K562 (cell line): Measurements from ENCODE around the gene TRAF7. TPM values are rescaled to one million over a fixed set of nuclear protein-coding genes. Genes with fewer than 3 reads are reported as not detected.
A peak's percentile ranks its signal among the peaks of the same experiment; 100 is the strongest.

ENCODE experiments used
- ADNP ChIP-seq: fragments of 200-800 bp; sonication (Bioruptor generic); IDR thresholded peaks from 2 replicates; pipeline ENCODE4 v1.6.1; 2016; ENCODE audit warnings: missing genetic modification characterization, missing compliant biosample characterization
- ARNT ChIP-seq, 2 experiments: fragments of 450-650 bp; IDR thresholded peaks; 2 replicates each; pipeline ENCODE4 v1.6.1; 2016; ENCODE audit warnings: mild to moderate bottlenecking in 1 of 2
- FOS ChIP-seq: IDR thresholded peaks from 3 replicates; pipeline ENCODE4 v1.6.1; 2011; ENCODE audit not compliant: insufficient read length; ENCODE audit errors: extremely low read depth
- GTF2E2 ChIP-seq: fragments of 200-800 bp; sonication (Bioruptor generic); IDR thresholded peaks from 2 replicates; pipeline ENCODE4 v1.6.1; 2016; ENCODE audit warnings: missing genetic modification characterization, missing compliant biosample characterization
- JUNB ChIP-seq: fragments of 450-650 bp; formaldehyde crosslinking; conservative IDR thresholded peaks from 2 replicates; pipeline ENCODE4 v1.4.0; 2020; ENCODE audit warnings: mild to moderate bottlenecking
- MEIS2 ChIP-seq: fragments of 450-650 bp; IDR thresholded peaks from 2 replicates; pipeline ENCODE4 v1.6.1; 2014; ENCODE audit warnings: mild to moderate bottlenecking; ENCODE audit not compliant: partially characterized antibody
- PHTF2 ChIP-seq: fragments of 250-450 bp; sonication (Bioruptor Pico); IDR thresholded peaks from 2 replicates; pipeline ENCODE4 v1.5.0; 2021; ENCODE audit warnings: mild to moderate bottlenecking
- POLR3A ChIP-seq: IDR thresholded peaks from 2 replicates; pipeline ENCODE4 v1.6.1; 2011; ENCODE audit warnings: borderline replicate concordance, mild to moderate bottlenecking, moderate library complexity; ENCODE audit not compliant: insufficient read length, insufficient read depth; ENCODE audit errors: extremely low read depth
- RAD51 ChIP-seq: fragments of 450-650 bp; IDR thresholded peaks from 2 replicates; pipeline ENCODE4 v1.7.1; 2016; ENCODE audit warnings: low read depth, mild to moderate bottlenecking, borderline replicate concordance
- SMARCA5 ChIP-seq: fragments of 450-650 bp; IDR thresholded peaks from 2 replicates; pipeline ENCODE4 v1.6.1; 2016
- THAP7 ChIP-seq: fragments of 250-450 bp; sonication (Bioruptor Pico); IDR thresholded peaks from 2 replicates; pipeline ENCODE4 v1.5.0; 2021
- THRB ChIP-seq: fragments of 450-650 bp; formaldehyde crosslinking; conservative IDR thresholded peaks from 2 replicates; pipeline ENCODE4 v1.4.0; 2022; ENCODE audit warnings: mild to moderate bottlenecking, missing genetic modification characterization
- ZC3H8 ChIP-seq: fragments of 450-650 bp; IDR thresholded peaks from 2 replicates; pipeline ENCODE4 v1.6.1; 2017
- ZKSCAN3 ChIP-seq: fragments of 250-450 bp; sonication (Bioruptor Pico); IDR thresholded peaks from 2 replicates; pipeline ENCODE4 v1.4.0; 2020
- ZNF57 ChIP-seq: fragments of 450-650 bp; formaldehyde crosslinking; IDR thresholded peaks from 2 replicates; pipeline ENCODE4 v1.4.0; 2020; ENCODE audit warnings: mild to moderate bottlenecking, moderate library complexity
- polyA plus RNA-seq, 8 experiments: library from polyadenylated mRNA; depleted of rRNA in 4 of 8; stranded (reverse) in 5 of 8; unstranded in 3 of 8; fragments of >200 nt; fragmentation: Nextera tagmentation in 2 of 8; fragmentation: Illumina TruSeq in 1 of 8; extraction: Ambion mirVana in 2 of 8; extraction: Trizol in 1 of 8; gene quantifications; 2 replicates each; pipeline versions ENCODE4 v1.2.1 to v1.2.3, GENCODE V29; 2011 to 2014; ENCODE audit warnings: inconsistent platforms in 1 of 8, missing spikeins in 1 of 8
- total RNA-seq, 7 experiments: library from RNA; depleted of rRNA in 6 of 7; stranded (reverse); fragments of >200 nt in 6 of 7; fragmentation: Illumina TruSeq in 2 of 7; extraction: Trizol in 2 of 7; gene quantifications; 2 replicates each; pipeline versions ENCODE4 v1.2.1 to v1.2.3, GENCODE V29; 2011 to 2021; ENCODE audit warnings: low replicate concordance in 1 of 7
- TF ChIP-seq, protein P1 (sequence below), 2 experiments: fragments of 450-650 bp in 1 of 2; sonication (generic) in 1 of 2; formaldehyde crosslinking; conservative IDR thresholded peaks; 2 replicates each; pipeline versions ENCODE4 v1.4.0 to v1.8.1; 2020 to 2022; ENCODE audit warnings: mild to moderate bottlenecking in 1 of 2, missing genetic modification reagents in 1 of 2
- TF ChIP-seq, protein P2 (sequence below): sonication (generic); formaldehyde crosslinking; IDR thresholded peaks from 2 replicates; pipeline ENCODE4 v1.8.1; 2022; ENCODE audit warnings: missing genetic modification reagents
- TF ChIP-seq, protein P3 (sequence below): fragments of 250-450 bp; sonication (Bioruptor Pico); IDR thresholded peaks from 2 replicates; pipeline ENCODE4 v1.4.0; 2020; ENCODE audit warnings: mild to moderate bottlenecking, moderate library complexity

Gene TRAF7
- total and polyA plus RNA-seq, 9 of the 15 experiments (the other 6 are each of a cell fraction or from before 2014, with no cell fraction given): 1.1 to 113 (median 41.6) TPM

- TF ChIP-seq THRB: peak; percentile 79; the same call in 1 of the 2 replicates
- no peak for TF ChIP-seq ZKSCAN3 (CRISPR knock-in tag)
- 0 out of 2 replicates have a peak, but pooled peaks have one; percentile 73 for TF ChIP-seq PHTF2 (CRISPR knock-in tag)
- TF ChIP-seq THAP7: 0 out of 2 replicates have a peak, but pooled peaks have one; percentile 66
- TF ChIP-seq FOS: peak; percentile 83
- TF ChIP-seq, protein P1, sequence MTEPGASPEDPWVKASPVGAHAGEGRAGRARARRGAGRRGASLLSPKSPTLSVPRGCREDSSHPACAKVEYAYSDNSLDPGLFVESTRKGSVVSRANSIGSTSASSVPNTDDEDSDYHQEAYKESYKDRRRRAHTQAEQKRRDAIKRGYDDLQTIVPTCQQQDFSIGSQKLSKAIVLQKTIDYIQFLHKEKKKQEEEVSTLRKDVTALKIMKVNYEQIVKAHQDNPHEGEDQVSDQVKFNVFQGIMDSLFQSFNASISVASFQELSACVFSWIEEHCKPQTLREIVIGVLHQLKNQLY (CRISPR knock-in tag; conservative IDR thresholded peaks at IDR 0.05): peak; percentile 71 to 92; a peak in 2 of 4 replicates
- TF ChIP-seq SMARCA5: no peak
- no peak for TF ChIP-seq ZNF57 (CRISPR knock-in tag)
- no peak for TF ChIP-seq RAD51
- no peak for TF ChIP-seq POLR3A
- no peak for TF ChIP-seq ADNP
- TF ChIP-seq, protein P2, sequence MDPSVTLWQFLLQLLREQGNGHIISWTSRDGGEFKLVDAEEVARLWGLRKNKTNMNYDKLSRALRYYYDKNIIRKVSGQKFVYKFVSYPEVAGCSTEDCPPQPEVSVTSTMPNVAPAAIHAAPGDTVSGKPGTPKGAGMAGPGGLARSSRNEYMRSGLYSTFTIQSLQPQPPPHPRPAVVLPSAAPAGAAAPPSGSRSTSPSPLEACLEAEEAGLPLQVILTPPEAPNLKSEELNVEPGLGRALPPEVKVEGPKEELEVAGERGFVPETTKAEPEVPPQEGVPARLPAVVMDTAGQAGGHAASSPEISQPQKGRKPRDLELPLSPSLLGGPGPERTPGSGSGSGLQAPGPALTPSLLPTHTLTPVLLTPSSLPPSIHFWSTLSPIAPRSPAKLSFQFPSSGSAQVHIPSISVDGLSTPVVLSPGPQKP (CRISPR knock-in tag): no peak
- TF ChIP-seq GTF2E2 (tag): peak; percentile 97; the same call in 1 of the 2 replicates
- TF ChIP-seq, protein P3, sequence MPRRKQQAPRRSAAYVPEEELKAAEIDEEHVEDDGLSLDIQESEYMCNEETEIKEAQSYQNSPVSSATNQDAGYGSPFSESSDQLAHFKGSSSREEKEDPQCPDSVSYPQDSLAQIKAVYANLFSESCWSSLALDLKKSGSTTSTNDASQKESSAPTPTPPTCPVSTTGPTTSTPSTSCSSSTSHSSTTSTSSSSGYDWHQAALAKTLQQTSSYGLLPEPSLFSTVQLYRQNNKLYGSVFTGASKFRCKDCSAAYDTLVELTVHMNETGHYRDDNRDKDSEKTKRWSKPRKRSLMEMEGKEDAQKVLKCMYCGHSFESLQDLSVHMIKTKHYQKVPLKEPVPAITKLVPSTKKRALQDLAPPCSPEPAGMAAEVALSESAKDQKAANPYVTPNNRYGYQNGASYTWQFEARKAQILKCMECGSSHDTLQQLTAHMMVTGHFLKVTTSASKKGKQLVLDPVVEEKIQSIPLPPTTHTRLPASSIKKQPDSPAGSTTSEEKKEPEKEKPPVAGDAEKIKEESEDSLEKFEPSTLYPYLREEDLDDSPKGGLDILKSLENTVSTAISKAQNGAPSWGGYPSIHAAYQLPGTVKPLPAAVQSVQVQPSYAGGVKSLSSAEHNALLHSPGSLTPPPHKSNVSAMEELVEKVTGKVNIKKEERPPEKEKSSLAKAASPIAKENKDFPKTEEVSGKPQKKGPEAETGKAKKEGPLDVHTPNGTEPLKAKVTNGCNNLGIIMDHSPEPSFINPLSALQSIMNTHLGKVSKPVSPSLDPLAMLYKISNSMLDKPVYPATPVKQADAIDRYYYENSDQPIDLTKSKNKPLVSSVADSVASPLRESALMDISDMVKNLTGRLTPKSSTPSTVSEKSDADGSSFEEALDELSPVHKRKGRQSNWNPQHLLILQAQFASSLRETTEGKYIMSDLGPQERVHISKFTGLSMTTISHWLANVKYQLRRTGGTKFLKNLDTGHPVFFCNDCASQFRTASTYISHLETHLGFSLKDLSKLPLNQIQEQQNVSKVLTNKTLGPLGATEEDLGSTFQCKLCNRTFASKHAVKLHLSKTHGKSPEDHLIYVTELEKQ (CRISPR knock-in tag): no peak
- no peak for TF ChIP-seq JUNB (CRISPR knock-in tag)
- no peak for TF ChIP-seq ARNT (IDR thresholded peaks at IDR 0.05)
- no peak for TF ChIP-seq ZC3H8
- peak; percentile 63 for TF ChIP-seq MEIS2
Measured at GRCh38 chr16:2155091-2155950, at the start of gene TRAF7 (continued).
